Hippocampal formation (tissue), 2 donors: Measurements from ENCODE around the gene TSN.

Experiments used
- DNase-seq, 2 donors: peaks; one replicate each; lab custom pipeline; 2025; lab: John Stamatoyannopoulos, UW

The TSN gene

DNA sequence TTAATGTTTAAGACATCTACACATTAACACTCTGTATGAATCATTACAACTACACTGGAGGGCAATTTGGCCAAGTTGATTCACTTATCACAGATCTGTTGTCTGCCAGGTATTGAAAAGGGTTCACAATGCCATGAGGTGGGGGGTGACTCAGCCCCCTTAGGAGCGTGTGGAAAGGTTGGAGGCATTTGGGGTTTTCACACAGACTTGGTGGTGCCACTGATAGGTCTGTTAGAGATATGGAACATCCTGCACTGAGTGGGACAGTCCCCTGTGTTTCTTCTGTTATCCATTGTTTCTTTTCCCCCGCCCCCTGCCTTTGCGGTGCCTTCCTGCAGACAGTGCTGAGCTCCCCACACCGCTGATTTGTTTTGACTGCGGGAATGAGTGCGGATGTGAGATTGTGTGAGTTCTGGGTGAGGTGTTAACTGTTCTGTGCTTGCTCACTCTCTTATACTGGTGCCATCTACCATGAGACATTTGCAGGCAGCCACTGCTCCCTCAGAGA is 9.3 kb upstream of the TSN start:
- DNase-seq, result no peak

DNA sequence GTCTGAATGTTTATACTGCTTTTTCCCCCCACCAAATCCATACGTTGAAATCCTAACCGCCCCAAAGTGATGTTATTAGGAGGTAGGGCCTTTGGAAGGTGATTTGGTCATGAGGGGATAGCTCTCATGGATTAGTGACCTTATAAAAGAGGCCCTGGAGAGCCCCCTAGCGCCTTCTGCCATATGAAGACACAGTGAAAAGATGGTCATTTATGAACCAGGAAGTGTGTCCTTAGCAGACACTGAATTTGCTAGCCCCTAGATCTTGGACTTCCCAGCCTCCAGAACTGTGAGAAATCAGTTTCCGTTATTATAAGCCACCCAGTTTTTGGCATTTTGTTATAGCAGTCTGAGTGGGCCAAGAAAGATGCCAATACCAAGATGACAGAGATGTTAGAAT is 7.2 kb upstream of the TSN start:
- no peak for DNase-seq

DNA sequence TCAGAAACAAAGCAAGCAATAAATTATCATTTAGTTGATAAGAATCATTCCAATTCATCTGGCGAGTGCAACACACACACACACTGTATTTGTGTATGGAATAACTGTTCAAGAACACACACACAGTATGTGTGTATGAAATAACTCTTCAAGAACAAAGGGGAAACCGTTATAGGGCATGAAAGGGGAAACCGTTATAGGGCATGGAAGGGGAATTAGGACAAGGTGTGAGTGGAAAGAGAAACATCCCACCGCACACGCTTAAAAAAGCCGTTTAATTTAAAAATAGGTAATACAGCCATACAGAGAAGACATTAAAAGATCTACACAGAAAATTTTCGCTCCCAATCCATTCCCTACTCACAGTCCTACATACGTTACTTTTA is 607 bp upstream of the TSN start:
- DNase-seq, result no peak

DNA sequence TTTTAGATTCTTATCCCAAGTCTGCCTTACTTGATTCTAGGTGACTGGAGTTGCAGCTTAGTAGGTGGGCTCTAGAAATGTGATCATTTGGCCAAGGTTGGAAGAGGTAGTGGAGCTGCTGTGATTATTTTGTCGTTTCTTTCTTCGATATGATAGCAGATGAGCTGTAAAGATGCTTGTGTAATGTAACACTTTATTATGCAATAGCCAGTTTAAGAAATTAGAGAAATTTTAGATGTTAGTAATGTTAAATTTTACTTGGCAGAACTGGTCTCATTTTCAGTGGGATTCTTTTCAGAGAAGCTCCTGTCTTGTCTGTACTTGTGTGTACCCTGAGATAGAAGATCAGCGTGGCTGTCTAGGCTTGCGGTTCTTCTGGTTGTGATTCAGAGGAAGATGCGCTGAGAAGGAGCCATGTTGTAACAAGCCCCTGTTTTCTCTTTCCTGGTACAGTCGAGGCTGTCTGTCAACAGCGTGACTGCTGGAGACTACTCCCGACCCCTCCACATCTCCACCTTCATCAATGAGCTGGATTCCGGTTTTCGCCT is 9.3 kb downstream of the TSN start:
- DNase-seq, result no peak

DNA sequence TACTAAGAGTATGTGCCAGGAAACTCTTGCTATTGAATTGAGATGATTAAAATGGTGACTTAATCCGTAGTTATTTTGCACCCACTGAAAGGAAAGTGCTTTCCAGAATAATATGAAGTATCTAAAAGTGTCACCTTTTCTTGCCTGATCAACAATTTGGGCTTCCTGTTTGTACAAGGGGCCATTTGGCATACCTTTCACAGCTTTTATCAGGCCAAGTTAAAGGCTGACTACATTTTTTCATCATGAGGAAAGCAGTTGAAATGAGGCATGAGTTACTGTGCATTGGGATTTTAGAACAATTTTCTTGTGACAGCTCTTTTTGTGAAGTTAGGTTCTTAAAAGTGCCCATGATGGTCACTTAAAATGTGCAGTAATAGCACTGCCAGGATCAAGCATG is 11.2 kb downstream of the TSN start:
- DNase-seq, result no peak

DNA sequence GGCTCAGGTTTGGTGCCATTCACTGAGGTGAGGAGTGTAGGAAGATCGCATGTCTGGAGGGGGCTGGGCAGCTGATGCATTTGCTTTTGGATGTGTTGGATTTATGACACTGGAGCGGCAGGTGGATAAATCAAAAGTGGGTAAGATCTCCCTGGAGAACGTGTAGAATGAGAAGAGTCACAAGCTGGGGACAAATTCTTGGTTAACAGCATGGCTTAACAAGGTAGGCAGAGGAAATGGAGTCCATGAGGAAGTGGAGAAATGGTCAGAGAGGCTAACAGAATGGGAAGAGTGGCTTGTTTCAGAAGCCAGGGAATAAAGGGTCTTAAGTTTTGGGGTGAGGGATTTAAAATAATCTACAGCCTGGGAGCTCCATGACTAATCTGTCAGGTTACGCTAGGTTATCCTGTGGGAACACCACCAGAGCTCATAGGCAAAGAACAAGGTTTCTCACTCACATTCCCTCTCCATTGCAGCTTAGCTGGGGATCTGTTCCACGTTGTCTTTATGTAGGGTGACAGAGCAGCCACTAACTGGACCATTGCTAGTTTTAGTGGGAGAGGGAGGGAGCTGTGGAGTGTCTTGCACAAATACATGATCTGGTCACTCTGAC is 12.8 kb downstream of the TSN start:
- DNase-seq, result no peak

DNA sequence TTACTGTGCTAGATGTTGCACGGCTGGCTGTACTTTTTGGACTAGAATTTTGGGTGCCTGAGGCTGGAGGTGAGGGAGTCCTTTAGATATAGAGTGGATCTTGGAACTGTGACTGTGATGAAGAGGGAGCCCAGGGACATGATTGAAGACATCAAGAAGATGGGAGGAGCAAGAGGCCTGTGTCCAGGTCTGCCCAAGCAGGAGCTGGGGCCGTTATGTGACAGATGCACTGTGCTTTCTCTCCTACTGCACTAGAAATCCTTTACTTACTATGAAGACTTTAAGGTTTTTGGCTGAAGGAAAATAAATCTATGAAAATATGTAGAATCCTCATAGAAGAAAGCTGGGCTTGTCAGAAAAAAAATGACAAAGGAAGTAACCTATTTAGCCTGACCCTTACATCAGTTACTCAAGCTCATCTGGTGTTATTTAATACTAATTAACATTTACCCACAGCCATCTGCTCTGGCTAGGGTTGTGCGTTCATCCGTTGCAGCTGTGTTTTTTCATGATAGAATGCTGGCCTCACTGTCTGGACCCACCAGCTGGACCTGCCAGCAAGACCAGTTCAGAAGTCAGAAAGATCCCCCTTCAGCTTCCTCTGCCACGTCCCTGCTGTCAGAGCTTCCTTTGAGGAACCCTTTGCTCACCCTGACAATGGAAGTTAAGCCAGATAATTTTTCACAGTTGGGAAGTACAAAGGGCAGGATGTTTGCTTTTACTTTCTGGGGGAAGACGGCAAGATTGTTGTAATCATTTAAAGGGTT is 16.7 kb downstream of the TSN start:
- no peak for DNase-seq

DNA sequence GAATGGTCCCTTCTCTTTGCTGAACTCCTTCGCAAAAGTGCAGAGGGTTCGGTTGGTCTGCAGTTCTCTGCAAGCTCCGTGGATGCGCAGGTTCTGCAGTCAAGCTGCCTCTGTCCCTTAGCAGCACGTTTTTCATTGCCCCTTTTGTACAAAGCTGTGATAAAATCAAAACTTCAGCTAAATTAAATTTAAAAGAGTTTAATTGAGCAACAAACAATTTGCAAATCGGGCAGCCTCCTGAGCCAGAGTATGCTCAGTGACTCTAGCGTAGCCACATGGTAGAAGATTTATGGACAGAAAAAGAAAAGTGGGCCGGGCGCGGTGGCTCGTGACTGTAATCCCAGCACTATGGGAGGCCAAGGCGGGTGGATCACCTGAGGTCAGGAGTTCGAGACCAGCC is 18.8 kb downstream of the TSN start:
- no peak for DNase-seq

DNA sequence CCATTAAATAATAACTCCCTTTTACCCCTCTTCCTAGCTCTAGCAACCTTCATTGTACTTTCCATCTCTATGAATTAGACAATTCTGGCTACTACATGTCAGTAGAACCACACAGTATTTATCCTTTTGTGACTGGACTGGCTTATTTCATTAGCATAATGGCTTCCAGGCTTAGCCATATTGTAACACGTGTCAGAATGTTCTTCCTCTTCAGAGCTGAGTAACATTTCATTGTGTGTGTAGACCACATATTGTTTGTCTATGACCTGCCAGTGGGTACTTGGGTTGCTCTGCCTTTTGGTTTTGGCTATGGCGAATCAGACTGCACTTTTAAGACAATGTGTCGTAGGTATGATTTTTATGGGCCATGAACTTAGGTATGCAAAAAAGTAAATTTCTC is 20.9 kb downstream of the TSN start:
- no peak for DNase-seq

DNA sequence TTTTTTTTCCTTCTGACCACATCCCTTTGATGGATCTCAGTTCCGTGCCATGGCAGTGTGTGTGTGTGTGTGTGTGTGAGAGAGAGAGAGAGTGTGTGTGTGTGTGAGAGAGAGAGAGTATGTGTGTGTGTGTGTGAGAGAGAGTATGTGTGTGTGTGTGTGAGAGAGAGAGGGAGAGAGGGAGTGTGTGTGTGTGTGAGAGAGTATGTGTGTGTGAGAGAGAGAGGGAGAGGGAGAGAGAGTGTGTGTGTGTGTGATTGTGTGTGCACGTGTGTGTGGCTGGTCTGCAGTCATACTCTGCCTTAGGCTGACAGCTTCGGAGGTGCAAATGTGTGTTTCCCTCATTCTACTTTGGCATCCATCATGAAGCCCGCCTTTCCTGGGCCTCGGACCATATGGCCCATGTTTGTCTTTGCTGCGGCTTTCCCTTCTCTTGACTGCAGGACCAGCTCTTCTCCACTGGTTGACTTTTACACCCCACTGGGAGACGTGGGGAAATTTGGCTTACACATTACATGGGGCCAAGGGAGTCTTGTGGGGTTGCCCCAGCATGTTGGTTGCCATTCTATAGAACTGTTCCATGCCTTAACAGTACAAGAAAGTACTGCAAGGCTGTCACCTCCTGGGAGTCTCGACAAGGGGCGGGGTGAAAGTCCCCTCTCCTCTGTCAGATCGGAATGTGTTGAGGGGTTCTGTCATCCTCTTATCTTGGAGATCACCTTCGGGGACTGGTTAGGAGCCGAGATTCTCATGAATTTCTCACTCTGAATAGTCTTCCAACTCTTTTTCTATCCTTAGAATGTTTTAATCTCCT is 21.6 kb downstream of the TSN start:
- no peak for DNase-seq

DNA sequence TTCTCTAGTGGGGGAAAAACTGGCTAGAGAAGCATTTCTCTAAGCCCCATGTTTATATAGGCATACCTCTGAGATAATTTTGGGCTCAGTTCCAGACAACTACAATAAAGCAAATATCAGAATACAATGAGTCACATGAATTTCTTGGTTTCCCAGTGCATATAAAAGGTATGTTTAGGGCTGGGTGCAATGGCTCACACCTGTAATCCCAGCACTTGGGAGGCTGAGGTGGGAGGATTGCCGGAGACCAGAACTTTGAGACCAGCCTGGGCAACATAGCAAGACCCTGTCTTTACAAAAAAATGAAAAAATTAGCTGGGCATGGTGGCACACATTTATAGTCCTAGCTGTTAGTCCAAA is 22.2 kb downstream of the TSN start:
- no peak for DNase-seq

DNA sequence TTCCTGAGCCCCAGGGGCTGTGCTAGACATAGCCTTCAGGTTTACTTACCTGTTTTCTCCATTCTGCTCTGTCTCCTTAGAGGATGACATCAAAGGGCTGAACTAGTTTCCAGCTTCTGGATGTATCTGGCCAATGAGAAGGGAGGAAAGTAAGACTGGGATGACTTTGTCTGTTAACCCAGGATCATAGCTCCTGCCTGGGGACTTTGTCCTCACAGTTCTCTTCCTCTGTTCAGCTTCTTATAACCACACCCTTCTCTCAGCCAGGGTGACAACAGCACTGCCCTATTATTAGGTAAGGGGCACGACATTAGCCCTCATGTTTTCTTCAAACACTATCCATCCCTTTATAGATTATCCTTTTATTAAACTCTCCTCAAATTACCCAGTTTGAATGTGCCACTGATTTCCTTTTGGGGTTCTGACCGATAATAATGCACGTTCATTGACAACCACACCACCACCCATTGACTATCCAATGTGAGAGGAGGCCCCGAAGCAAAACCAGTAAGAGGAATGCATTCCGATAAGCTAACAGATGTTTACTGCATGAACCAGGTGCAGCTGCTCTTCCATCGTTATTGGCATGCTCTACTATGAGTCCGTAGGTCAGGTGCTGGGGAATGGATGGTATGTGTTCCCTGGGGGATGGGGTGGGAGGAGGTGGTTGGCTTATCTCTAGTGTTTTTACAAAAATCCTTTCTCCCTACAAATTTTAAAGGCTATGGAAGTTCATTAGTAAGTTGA is 23.5 kb downstream of the TSN start:
- no peak for DNase-seq

DNA sequence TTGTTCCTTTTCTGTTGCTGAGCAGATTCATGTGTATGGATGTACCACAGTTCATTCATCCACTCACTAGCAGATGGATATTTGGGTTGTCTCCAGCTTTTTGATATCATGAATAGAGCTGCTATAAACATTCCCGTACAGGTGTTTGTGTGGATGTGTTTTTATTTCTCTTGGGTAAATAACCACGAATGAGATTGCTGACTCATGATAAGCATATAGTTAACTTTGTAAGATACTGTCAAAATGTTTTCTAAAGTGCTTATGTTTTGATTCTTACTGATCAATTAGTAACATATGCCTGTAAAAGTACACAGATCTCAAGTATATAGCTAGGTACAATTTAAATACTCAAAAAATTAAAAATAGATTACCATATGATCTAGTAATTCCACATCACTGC is 27.7 kb downstream of the TSN start:
- DNase-seq, result no peak

DNA sequence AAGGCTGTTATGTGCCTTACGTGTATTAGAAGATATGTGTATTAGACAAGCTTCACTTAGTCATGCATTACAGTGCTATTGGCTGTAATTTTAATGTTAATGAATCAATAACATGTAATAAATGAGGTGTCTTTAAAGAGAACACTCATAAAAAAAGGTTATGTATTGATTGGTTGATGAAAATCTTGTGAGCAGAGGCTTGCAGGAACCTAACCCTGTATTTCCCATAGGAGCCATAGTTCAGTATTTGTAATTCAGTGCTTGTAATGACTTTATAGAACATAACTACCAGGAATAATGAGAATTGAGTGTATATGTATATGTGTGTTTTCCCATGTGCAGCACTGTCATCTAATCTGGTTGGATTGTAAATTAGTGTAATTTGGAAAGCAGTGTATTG is 33.2 kb downstream of the TSN start:
- no peak for DNase-seq

DNA sequence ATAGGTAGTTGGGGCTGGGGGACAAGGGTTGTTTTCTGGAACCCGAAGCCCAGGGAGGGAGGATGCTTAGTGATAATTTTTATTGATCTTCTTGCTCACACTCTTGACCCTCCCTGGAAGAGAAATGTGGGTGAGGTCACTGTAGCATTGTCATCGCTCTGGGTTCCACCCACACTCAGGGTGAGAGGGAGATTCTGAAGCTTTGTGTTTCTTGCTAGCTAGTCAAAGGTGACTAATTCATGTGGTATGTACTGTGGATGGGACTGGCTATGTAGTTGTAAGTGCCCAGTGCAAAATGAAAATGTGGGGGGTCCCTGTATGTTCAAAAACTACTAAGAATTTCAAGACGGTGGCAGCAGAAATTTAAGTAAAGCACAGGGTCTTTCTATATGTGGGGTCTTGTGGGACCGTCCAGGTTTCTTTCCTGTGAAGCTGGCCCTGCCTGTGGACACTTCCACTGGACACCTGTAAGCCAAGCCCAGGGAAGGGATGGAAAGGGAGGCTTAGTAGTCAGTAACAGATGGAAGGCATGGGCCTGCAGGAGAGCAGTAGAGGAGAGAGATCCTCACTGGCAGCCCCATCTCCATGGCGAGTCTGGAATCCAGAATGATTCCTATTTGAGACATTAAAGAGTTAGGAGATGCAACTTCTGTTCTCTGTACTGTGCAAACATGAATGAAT is 35.0 kb downstream of the TSN start:
- no peak for DNase-seq

DNA sequence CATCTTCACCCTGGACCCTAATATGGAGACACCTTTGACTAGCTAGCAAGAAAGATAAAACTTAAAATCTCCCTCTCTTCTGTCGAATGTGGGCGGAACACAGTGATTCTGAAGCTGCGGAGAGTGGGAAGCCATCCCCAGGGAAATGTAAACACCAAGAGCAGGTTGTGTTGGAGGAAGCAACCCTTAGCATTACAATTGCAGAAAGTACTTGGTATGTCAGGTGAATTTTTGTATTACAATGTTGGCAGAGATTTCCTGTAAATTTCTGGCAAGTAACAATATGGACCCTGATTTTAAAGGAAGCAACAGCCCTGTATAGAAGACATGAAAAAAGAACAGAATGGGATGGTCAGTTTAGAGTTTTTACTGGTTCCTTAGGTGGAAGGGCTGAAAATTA is 35.8 kb downstream of the TSN start:
- no peak for DNase-seq

DNA sequence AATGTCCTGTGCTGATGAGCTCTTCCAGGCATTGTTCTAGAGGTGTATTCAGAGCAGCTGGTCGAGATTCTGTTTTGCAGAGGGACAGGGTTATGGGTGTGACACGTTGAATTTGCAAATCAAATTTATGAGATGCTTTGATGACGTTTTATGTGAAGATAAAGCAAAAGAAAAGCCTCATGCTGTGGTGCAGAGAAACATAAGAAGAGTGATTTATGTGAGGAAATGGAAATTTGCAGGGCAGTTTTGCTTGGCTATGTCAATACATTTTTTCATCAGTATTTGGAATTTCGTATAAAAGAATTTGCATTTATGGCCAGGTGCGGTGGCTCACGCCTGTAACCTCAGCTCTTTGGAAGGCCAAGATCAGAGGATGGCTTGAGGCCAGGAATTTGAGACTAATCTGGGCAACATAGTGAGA is 36.4 kb downstream of the TSN start:
- DNase-seq, result no peak

DNA sequence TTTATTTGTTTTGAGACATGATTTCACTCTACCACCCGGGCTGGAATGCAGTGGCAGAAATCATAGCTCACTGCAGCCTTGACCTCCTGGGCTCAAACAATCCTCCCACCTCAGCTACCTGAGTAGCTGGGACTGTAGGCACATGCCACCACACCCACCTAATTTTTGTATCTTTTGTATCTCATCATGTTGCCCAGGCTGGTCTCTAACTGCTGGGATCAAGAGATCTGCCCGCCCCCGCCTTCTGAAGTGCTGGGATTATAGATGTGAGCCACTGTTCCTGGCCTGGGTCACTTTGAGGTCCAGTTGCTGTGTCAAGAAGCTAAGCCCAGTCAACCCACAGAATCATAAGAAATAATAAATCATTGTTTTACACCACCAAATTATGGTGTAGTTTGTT is 38.4 kb downstream of the TSN start:
- DNase-seq, result no peak

DNA sequence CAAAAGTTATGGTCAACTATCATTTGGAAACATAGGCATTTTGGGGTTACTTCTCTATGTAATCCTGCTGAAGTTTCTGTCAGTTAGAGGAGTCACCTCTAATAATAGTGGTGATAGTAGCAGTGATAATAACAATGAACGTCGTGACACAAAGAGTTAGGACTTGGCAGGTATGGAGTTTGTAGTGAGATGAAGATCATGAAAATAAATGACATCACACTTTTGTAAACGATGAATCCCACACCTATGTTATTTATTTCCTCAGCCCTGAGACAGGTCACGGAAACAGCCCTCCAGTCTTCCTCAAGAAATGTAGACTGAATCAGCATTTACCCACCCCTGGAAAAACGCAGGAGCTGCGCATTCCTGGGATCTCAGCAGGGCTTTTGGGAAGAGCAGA is 38.8 kb downstream of the TSN start:
- DNase-seq, result no peak

DNA sequence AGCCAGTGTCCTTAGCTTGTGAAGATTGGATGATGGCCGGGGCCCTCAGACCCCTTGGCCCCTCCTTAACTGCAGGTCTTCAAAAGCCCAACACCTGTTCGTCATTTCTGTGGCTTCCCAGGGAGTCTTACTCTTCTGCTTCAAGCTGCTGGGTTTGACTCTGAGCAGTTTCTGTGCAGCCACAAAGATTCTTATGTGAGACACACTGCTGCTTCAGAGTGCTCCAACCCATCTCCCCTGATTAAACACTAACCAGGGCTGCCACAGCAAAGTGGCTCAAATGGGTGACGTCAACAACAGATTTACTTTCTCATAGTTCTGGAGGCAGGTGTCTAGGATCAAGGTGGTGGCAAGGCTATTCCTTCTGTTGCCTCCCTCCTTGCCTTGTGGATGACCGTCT is 40.8 kb downstream of the TSN start:
- DNase-seq, result no peak

DNA sequence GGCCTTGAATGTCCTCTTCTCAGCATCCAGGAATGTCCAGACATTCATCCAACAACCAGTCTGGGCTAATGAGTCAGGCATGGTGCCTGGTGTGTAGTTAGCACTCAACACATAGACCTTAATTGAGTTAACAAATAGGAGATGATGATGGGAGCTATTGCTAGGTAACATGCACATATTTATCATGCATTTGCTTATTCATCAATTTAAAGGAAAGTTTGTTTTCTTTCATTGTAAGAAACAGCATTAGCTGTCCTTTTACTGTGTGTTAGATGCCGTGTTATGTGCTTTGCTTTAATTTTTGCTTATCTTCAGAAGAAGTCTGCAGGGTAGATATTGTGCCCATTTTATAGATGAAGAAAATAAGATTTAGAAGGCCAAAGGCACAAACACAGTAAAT is 43.2 kb downstream of the TSN start:
- DNase-seq, result no peak
